ENCODE measurements around the gene ATP6V0A4. TPM values are rescaled to one million over a fixed set of nuclear protein-coding genes. Genes with fewer than 3 reads are reported as not detected.

ATP6V0A4 gene
- total RNA-seq, 1 experiment from 2014 or later = not detected

DNA sequence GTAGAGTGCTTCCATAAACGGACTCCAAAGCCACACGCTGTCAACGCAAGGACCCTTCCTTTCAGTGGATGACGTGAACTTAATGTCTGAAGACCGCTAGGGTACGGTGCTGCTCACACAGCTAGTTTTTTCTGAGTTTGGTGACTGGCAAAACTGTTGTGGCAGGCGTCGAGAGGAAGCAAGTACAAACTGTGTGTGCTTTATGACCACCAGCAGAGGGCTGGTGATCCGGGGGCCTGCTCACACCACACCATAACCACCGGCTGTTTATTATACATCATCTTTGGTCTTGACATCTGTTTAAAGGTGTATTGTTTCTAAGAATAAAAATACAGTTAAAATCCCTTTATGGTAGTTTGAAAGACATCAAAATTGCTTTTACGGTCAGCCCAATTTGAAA, 37.1 kb upstream of the ATP6V0A4 start:
- ChIA-PET POLR2A (ENCODE audit: low non-redundant PET) (no interaction called here), CTCF (no interaction called here)
- no TSS peak for BruUV-seq (replicated peaks)
- no peak for DNase-seq (ENCODE audit: low spot score)
- peaks cover 7% of the 10 kb centered on the region for H3K4me1 ChIP-seq (ENCODE audit: insufficient read depth, low read length, poor library complexity, severe bottlenecking)
- no peaks in the 10 kb centered on the region for H3K27me3 ChIP-seq (replicated peaks; ENCODE audit: insufficient read depth, low read depth, low read length, poor library complexity)
- no peak overlapping the region for H3K4me3 ChIP-seq (ENCODE audit: low read depth, low read length, poor library complexity, severe bottlenecking)
- H3K9me3 ChIP-seq (ENCODE audit: low read depth, low read length, poor library complexity, severe bottlenecking) = no peaks in the 10 kb centered on the region
- no peak overlapping the region for H3K27ac ChIP-seq (ENCODE audit: low read depth, low read length, poor library complexity, severe bottlenecking)
- TF ChIP-seq, protein P1, sequence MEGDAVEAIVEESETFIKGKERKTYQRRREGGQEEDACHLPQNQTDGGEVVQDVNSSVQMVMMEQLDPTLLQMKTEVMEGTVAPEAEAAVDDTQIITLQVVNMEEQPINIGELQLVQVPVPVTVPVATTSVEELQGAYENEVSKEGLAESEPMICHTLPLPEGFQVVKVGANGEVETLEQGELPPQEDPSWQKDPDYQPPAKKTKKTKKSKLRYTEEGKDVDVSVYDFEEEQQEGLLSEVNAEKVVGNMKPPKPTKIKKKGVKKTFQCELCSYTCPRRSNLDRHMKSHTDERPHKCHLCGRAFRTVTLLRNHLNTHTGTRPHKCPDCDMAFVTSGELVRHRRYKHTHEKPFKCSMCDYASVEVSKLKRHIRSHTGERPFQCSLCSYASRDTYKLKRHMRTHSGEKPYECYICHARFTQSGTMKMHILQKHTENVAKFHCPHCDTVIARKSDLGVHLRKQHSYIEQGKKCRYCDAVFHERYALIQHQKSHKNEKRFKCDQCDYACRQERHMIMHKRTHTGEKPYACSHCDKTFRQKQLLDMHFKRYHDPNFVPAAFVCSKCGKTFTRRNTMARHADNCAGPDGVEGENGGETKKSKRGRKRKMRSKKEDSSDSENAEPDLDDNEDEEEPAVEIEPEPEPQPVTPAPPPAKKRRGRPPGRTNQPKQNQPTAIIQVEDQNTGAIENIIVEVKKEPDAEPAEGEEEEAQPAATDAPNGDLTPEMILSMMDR (conservative IDR thresholded peaks at IDR 0.05; ENCODE audit: low read depth, low read length) = no peak
- TF ChIP-seq EZH2 (IDR thresholded peaks at IDR 0.05; ENCODE audit: borderline replicate concordance, low read depth, low read length, poor library complexity, severe bottlenecking) = no peak
- intact Hi-C loops (cut with micrococcal nuclease; ENCODE audit: unreplicated experiment) = no loop called here
- H3K36me3 ChIP-seq (ENCODE audit: insufficient read depth, low read length, poor library complexity, severe bottlenecking) = no peaks in the 10 kb centered on the region

DNA sequence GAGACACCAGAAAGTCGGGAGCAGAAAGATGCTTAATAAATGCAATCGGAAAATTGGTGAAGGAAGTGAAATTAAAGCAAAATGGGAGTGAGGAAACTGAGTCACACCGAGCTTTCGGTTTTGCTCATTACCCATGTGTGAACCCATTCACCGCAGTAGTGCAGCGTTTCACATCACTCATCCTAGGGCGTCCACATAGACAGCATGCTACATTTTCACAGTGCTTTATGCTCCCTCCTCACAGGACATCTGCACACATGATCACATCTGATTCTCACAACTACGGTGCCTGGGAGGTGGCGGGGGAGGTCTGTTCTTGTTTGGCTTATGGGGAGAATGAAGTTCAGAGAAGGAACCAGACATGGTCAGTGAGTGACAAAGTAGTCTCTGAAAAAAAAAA, 36.6 kb upstream of the ATP6V0A4 start:
- POLR2A ChIA-PET (ENCODE audit: low non-redundant PET) = no interaction called here

DNA sequence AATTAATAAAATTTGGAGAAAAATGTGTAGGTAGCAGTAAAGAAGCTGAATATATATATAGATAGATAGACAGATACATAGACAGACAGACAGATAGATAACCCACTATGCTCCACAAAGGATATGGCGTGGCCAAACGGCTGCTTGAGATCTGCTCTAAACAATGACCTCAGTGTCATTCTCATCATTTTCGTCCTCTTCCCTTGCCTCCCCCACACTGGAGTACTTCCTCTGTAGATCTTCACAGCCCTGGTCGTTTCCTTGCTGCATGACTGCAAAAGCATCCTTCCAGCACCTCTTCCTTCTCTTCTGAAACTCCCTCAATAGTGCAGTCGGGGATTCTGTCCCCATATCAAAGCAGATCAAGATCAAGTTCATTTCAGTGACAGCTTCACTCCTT, 35.6 kb upstream of the ATP6V0A4 start:
- Histone ChIP-seq H3K36me3 (ENCODE audit: insufficient read depth, low read length, poor library complexity, severe bottlenecking) (no peaks in the 10 kb centered on the region), H3K4me3 (ENCODE audit: low read depth, low read length, poor library complexity, severe bottlenecking) (no peak overlapping the region), H3K27ac (ENCODE audit: low read depth, low read length, poor library complexity, severe bottlenecking) (no peak overlapping the region), H3K9me3 (ENCODE audit: low read depth, low read length, poor library complexity, severe bottlenecking) (no peaks in the 10 kb centered on the region), H3K27me3 (replicated peaks; ENCODE audit: insufficient read depth, low read depth, low read length, poor library complexity) (no peaks in the 10 kb centered on the region), H3K4me1 (ENCODE audit: insufficient read depth, low read length, poor library complexity, severe bottlenecking) (peaks cover 7% of the 10 kb centered on the region)
- POLR2A ChIA-PET (ENCODE audit: low non-redundant PET) = no interaction called here
- TF ChIP-seq EZH2 (IDR thresholded peaks at IDR 0.05; ENCODE audit: borderline replicate concordance, low read depth, low read length, poor library complexity, severe bottlenecking) = no peak
- TF ChIP-seq, protein P1 (conservative IDR thresholded peaks at IDR 0.05; ENCODE audit: low read depth, low read length) = no peak
- CTCF ChIA-PET = no interaction called here
- BruUV-seq (replicated peaks) = no TSS peak
- intact Hi-C loops (cut with micrococcal nuclease; ENCODE audit: unreplicated experiment) = no loop called here
- no peak for DNase-seq (ENCODE audit: low spot score)

More for the DNA sequence above, 36.6 kb upstream of the ATP6V0A4 start:
- Histone ChIP-seq H3K4me3 (ENCODE audit: low read depth, low read length, poor library complexity, severe bottlenecking) (no peak overlapping the region), H3K4me1 (ENCODE audit: insufficient read depth, low read length, poor library complexity, severe bottlenecking) (peaks cover 7% of the 10 kb centered on the region), H3K36me3 (ENCODE audit: insufficient read depth, low read length, poor library complexity, severe bottlenecking) (no peaks in the 10 kb centered on the region), H3K27ac (ENCODE audit: low read depth, low read length, poor library complexity, severe bottlenecking) (no peak overlapping the region), H3K9me3 (ENCODE audit: low read depth, low read length, poor library complexity, severe bottlenecking) (no peaks in the 10 kb centered on the region), H3K27me3 (replicated peaks; ENCODE audit: insufficient read depth, low read depth, low read length, poor library complexity) (no peaks in the 10 kb centered on the region)
- no TSS peak for BruUV-seq (replicated peaks)
- TF ChIP-seq EZH2 (IDR thresholded peaks at IDR 0.05; ENCODE audit: borderline replicate concordance, low read depth, low read length, poor library complexity, severe bottlenecking) = no peak
- TF ChIP-seq, protein P1 (conservative IDR thresholded peaks at IDR 0.05; ENCODE audit: low read depth, low read length) = no peak
- intact Hi-C loops (cut with micrococcal nuclease; ENCODE audit: unreplicated experiment) = no loop called here
- DNase-seq (ENCODE audit: low spot score) = no peak
- CTCF ChIA-PET = no interaction called here

Measured in A673 (cell line).